ENCODE measurements around the gene P2RX7.

Gene P2RX7

DNA sequence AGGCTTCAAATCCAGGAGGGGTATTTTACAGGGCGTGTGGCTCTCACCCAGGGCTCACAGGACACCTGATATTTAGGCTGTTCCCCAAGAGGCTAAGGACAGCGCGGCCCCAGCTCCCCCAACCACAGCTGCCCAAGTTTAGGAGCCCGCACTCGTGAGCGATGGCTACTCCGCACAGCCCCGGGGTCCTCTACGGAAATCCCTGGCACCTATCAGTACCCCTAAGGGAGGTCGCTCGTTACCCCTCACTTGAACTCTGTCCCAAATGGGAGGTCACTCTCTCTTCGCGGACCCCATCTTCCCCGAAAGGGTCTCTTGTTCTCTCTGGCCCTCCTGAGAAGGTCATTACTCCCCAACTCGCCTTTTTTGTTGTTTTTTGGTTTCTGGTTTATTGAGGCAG, 76.5 kb downstream of the P2RX7 start:
- TF ChIP-seq FOXP2 (optimal IDR thresholded peaks at IDR 0.05; ENCODE audit: borderline replicate concordance, extremely low read depth, extremely low read length, insufficient read depth), result no peak
- no peak for TF ChIP-seq TAF1 (IDR thresholded peaks at IDR 0.05; ENCODE audit: borderline replicate concordance, insufficient read depth, low read length)
- TF ChIP-seq POLR2AphosphoS5 (IDR thresholded peaks at IDR 0.05; ENCODE audit: low read depth, low read length), result no peak
- TF ChIP-seq SIN3A (IDR thresholded peaks at IDR 0.05; ENCODE audit: borderline replicate concordance, insufficient read depth, low read length), result no peak
- no peak for TF ChIP-seq REST (IDR thresholded peaks at IDR 0.05; ENCODE audit: insufficient read depth in 1 of 2, low read depth in 2 of 2, low read length in 2 of 2)

DNA sequence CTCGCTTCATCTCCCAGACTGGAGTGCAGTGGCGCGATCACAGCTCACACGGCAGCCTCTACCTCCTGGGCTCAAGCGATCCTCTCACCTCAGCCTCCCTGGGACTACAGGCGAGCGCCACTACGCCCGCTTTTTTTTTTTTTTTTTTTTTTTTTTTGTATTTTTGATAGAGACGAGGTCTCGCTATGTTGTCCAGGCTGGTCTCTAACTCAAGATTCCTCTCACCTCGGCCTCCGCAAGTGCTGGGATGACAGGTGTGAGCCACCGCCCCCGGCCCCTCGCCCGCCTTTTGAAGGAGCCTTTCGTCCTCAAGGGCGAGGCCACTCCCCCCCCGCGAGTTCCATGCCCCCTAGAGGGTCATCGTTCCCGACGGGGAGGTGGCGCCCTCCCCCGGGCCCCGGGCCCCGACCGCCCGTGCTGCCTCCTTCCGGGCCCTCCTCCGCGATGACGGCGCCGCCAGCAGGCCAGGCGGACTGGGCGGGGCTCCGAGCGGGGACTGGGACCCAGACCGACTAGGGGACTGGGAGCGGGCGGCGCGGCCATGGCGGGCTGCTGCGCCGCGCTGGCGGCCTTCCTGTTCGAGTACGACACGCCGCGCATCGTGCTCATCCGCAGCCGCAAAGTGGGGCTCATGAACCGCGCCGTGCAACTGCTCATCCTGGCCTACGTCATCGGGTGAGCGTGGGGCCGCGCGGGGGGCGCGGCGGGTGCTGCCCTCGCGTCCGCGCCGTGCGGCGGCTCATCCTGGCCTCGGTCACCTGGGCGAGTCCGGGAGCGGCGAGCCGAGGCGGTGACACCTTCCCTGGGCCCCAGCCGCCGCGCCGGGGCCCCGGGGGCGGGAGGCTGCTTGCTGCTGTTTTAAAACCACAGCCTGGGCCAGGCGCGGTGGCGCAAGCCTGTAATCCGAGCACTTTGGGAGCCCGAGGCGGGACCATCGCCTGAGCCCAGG, 77.2 kb downstream of the P2RX7 start, which contains the start of gene P2RX4:
Gene P2RX4, plus strand, starts transcription at position 506 of the 949 bp plus-strand sequence. Its CDS starts 36 bp downstream, at position 542.
- peak; percentile 10 to 13; a peak in 1 of 4 replicates for TF ChIP-seq REST (IDR thresholded peaks at IDR 0.05; ENCODE audit: insufficient read depth in 1 of 2, low read depth in 2 of 2, low read length in 2 of 2)
- TF ChIP-seq SIN3A (IDR thresholded peaks at IDR 0.05; ENCODE audit: borderline replicate concordance, insufficient read depth, low read length), result no peak
- TF ChIP-seq POLR2AphosphoS5 (IDR thresholded peaks at IDR 0.05; ENCODE audit: low read depth, low read length), result peak; percentile 75; the same call in 1 of the 2 replicates
- TF ChIP-seq TAF1 (IDR thresholded peaks at IDR 0.05; ENCODE audit: borderline replicate concordance, insufficient read depth, low read length), result peak; percentile 58; the same call in 1 of the 2 replicates

DNA sequence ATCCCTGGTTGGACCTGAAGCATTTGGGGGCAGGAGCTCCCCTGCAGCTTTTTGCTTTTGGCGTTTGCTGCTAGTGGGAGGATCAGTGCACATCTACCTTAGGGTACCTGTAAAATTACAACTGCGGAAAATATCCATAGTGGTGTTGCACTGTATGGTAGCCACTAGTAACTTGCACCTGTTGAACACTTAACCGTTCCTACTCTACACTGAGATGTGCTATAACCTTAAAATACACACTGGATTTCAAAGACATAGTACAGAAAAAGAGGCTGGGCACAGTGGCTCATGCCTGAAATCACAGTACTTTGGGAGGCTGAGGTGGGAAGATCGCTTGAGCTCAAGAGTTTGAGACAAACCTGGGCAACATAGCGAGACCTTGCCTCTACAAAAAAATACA, 80.2 kb downstream of the P2RX7 start:
- TF ChIP-seq POLR2AphosphoS5 (IDR thresholded peaks at IDR 0.05; ENCODE audit: low read depth, low read length), result no peak
- no peak for TF ChIP-seq FOXP2 (optimal IDR thresholded peaks at IDR 0.05; ENCODE audit: borderline replicate concordance, extremely low read depth, extremely low read length, insufficient read depth)
- TF ChIP-seq REST (IDR thresholded peaks at IDR 0.05; ENCODE audit: insufficient read depth in 1 of 2, low read depth in 2 of 2, low read length in 2 of 2), result no peak
- TF ChIP-seq SIN3A (IDR thresholded peaks at IDR 0.05; ENCODE audit: borderline replicate concordance, insufficient read depth, low read length), result no peak
- no peak for TF ChIP-seq TAF1 (IDR thresholded peaks at IDR 0.05; ENCODE audit: borderline replicate concordance, insufficient read depth, low read length)

DNA sequence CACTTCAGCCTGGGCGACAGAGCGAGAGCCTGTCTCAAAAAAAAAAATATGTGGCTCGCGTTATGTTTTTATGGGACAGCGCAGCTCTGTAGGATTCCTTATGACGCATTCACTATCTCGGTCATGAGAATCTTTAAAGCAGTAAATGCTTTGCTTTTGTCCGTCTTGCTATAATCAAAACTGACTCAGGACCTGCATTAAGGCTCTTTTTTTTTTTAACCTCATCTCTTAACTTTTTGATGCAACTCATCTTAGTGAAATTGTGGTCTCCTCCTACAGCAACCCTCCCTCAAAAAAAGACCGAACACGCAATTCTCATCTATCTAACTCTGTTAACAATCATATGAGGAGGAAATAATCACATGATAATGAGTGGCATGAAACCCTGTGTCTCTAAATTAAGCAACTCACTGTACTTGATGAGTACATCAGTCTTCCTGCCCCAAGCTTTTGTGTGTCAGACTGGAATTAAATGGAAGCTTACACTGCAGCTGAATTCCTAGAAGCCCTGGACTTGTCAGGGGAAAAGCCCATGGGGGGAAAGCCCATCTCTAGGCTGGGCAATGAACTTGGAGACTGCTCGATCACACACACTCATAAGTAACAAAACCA, 81.6 kb downstream of the P2RX7 start:
- TF ChIP-seq REST (IDR thresholded peaks at IDR 0.05; ENCODE audit: insufficient read depth in 1 of 2, low read depth in 2 of 2, low read length in 2 of 2) (no peak), SIN3A (IDR thresholded peaks at IDR 0.05; ENCODE audit: borderline replicate concordance, insufficient read depth, low read length) (no peak)
